GM12864 (cell line): ENCODE data around the gene NOD2.

Experiments
- DNase-seq: peaks from one replicate; pipeline ENCODE4 v3.0.0-alpha.2; 2011; ENCODE audit warnings: low read depth
- H3K4me3 ChIP-seq: 2 replicates; pipeline ENCODE4 v1.5.1; 2011; ENCODE audit warnings: mild to moderate bottlenecking, low read depth, low read length, control low read depth
- TF ChIP-seq, protein P1 (sequence below): IDR thresholded peaks from 2 replicates; pipeline ENCODE4 v1.5.1; 2011; ENCODE audit warnings: low read depth, mild to moderate bottlenecking, moderate library complexity, low read length, control low read depth, inconsistent platforms; ENCODE audit errors: missing control alignments

Gene NOD2

DNA sequence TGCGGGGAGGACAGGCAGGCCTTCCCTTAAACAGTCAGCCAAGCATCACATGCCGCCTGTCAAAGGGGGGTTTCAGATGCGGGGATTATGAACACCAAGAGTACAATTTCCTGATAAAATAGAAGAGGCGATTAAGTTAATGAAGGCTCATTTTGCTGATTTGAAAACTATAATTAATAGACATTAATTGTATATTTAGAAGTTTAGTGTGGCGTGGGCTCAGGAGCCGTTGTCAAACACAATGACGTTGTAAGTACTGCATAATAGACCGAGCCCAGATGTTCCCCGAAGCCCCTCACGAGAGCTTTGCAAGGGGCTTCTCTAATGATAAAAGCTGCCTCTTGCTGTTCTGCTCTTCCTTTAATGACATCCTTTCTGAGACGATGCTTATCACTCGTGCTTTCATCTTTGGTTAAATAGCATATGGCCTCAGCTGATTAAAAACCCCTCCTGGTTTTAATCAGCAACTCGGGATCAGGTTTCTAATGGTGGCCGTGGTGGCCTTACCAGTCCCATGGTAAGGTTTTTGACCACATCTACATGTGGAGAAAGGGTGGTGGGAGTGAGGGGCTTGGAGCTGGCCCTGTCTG lies 40.5 kb upstream of the NOD2 start:
- TF ChIP-seq, protein P1, sequence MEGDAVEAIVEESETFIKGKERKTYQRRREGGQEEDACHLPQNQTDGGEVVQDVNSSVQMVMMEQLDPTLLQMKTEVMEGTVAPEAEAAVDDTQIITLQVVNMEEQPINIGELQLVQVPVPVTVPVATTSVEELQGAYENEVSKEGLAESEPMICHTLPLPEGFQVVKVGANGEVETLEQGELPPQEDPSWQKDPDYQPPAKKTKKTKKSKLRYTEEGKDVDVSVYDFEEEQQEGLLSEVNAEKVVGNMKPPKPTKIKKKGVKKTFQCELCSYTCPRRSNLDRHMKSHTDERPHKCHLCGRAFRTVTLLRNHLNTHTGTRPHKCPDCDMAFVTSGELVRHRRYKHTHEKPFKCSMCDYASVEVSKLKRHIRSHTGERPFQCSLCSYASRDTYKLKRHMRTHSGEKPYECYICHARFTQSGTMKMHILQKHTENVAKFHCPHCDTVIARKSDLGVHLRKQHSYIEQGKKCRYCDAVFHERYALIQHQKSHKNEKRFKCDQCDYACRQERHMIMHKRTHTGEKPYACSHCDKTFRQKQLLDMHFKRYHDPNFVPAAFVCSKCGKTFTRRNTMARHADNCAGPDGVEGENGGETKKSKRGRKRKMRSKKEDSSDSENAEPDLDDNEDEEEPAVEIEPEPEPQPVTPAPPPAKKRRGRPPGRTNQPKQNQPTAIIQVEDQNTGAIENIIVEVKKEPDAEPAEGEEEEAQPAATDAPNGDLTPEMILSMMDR: no peak
- no peak overlapping the region for H3K4me3 ChIP-seq
- no peak for DNase-seq

DNA sequence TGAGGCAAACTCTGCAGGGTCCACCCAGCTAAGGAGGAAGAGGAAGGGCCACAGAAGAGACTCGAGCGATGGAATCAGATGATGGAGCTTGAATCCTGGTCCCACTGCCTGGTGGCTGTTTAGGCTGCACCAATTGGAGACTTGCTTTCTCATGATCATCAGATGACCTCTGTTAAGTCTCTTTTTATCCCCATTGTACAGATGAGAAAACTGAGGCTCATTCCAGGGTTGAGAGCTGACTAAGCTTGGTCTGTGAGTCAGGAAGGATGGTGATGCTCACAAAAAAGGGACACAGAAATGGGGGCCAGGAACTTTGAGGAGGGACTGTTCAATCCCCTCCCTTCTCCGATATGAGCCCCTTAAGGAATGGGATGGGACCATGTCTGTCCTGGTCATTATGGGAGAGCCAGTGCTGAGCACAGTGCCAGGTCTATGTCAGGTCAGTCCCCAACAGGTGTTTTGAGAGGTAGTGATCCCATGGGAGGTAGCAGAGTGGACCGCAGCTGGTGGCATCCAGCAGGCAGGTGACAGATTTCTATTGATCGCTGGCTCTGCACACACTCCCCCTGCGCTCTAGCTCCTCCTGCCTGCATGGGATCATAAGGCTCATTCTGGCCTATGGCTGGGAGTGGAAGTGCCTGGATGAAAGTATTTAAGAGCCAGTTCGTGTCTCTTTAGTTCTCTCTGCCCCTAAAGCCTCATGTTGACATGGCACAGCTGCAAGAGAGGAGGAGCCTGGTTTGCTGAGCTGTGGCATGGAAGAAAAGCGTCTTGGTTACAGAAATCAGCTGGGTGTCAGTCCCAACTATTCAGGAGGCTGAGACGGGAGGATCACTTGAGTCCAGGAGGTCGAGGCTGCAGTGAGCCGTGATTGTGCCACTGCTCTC lies 39.5 kb upstream of the NOD2 start:
- no peak for DNase-seq
- H3K4me3 ChIP-seq: no peak overlapping the region
- TF ChIP-seq, protein P1: no peak

DNA sequence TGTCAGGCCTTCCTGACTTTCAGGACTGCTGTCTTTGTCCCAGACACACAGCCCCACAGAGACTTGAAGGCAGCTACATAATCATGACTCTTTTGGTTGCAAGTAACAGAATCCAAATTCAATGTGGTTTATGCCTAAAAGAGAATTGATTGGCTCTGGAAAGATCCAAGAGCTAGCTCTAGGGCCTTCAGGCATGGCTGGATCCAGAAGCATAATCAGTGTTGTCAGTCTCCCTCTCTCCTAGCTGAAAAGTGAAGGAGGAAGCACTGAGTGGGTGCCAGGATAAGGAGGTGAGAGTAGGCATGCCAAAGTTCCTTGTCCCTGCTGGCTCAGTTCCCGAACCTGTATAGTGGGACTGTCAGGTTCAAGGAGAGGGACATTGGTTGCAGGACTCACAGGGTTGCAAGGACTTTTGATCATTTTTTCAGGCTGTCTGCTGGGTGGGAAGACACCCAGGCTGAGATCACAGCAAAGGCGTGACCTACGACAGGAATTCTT lies 37.8 kb upstream of the NOD2 start:
- no peak overlapping the region for H3K4me3 ChIP-seq
- TF ChIP-seq, protein P1: no peak
- DNase-seq: no peak

DNA sequence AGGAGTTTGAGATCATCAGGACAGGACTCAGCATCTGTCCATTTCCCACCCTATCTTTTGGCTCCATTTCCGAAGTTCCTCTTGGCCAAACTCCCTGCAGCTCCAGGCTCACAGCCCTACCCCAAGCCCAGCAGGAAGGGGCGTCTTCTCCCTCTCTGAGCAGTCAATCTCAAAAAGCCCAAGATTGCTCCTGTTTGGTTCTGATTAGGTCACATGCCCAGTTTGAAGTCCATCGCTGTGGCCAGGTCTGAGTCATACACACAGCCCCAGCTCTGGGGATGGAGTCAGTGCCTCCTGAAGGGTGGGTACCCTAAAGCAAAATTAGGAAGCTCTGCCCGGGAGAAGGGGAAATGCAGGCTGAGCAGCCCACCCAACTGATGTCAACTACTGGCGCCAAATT lies 36.2 kb upstream of the NOD2 start:
- DNase-seq: no peak
- no peak overlapping the region for H3K4me3 ChIP-seq
- TF ChIP-seq, protein P1: no peak

DNA sequence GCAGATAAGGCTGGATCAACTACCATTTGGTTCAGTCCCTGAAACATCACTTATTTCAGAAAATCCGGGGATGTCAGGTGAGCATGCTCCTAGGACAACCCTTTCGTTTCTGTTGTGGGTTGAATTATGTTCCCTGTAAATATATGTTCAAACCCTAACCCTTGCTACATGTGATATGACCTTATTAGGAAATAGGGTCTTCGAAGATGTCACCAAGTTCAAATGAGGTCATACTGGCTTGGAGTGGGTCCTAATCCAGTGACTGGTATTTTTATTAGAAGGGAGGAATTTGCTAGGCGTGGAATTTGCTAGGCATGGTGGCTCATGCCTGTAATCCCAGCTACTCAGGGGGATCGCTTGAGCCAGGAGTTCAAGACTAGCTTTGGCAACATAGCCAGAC lies 33.6 kb upstream of the NOD2 start:
- TF ChIP-seq, protein P1: no peak
- H3K4me3 ChIP-seq: no peak overlapping the region
- no peak for DNase-seq

DNA sequence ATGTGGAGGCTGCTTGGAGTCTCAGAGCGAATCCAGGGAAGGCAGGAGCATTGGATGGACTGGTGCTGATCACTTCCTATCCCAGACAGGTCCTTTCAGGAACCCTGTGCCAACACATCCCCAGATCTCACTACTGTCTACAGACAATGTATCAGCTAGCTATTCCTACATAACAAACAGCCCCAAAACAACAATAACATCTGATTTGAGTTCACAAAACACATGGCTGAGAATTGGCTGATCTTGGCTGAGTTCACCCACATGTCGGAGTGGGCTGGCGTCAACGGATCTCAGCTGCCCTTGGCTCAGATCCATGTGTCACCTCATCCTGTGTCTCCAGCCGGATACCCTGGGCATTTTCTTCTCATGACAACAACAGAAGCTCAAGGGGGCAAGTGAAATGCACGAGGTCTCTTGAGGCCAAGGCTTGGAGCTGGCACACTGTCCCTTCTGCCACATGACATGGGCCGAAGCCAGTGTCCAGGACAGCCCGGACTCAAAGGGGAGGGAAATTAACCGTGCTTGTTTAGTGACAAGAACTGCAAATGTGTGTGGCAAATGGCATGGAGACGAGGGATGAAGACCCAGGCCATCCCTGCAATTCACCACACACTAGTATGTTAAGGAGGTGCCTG lies 31.0 kb upstream of the NOD2 start:
- no peak for DNase-seq
- no peak overlapping the region for H3K4me3 ChIP-seq
- TF ChIP-seq, protein P1: no peak
